ENCODE measurements around the gene DOK3. TPM values are rescaled to one million over a fixed set of nuclear protein-coding genes. Genes with fewer than 3 reads are reported as not detected.

The DOK3 gene
- total RNA-seq, 3 donors from 2014 or later, result 1.6 to 7.2 (median 6.6) TPM

DNA sequence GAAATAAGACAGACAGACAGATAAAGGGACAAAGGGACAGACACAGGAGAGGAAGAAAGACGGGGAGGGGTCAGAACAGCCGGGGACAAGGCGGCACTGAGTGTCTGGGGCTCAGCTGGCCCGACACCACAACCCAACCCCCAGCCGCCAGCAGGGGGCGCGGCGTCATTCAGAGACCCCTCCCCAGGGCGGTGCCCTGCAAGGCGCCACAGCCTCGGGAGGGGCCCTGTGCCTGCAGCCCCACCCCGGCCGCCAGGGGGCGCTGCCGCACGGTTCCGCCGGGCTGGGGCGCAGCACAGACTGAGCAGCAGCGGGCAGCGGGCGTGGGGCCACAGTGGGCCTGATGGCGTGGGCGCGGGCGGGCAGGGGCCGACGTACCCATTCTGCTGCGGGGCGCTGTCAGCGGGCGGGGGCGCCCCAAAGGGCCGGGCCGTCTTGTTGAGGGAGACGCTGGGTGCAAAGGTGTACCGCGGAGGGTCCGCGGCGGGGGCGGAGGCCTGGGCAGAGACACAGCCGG, 18.1 kb downstream of the DOK3 start:
- peak overlapping the region in 1 of 3 donors; percentile 3 for H3K4me3 ChIP-seq
- intact Hi-C loops (cut with DNase I; ENCODE audit: low total_unique reads), result no loop called here
- H3K27ac ChIP-seq, result peak overlapping the region; percentile 21 to 68
- no peak for DNase-seq (ENCODE audit: low spot score in 2 of 2)
- TF ChIP-seq POLR2AphosphoS5 (IDR thresholded peaks at IDR 0.05) (peak in 1 of 3 donors; percentile 16), POLR2A (IDR thresholded peaks at IDR 0.05) (no peak)
- TF ChIP-seq, protein P1, sequence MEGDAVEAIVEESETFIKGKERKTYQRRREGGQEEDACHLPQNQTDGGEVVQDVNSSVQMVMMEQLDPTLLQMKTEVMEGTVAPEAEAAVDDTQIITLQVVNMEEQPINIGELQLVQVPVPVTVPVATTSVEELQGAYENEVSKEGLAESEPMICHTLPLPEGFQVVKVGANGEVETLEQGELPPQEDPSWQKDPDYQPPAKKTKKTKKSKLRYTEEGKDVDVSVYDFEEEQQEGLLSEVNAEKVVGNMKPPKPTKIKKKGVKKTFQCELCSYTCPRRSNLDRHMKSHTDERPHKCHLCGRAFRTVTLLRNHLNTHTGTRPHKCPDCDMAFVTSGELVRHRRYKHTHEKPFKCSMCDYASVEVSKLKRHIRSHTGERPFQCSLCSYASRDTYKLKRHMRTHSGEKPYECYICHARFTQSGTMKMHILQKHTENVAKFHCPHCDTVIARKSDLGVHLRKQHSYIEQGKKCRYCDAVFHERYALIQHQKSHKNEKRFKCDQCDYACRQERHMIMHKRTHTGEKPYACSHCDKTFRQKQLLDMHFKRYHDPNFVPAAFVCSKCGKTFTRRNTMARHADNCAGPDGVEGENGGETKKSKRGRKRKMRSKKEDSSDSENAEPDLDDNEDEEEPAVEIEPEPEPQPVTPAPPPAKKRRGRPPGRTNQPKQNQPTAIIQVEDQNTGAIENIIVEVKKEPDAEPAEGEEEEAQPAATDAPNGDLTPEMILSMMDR (IDR thresholded peaks at IDR 0.05), result peak; percentile 41 to 60 (median 51)
- peaks cover 0 to 14% of the 10 kb centered on the region in 2 donors for H3K4me1 ChIP-seq
- no peaks in the 10 kb centered on the region for H3K27me3 ChIP-seq
- H3K36me3 ChIP-seq, result no peaks in the 10 kb centered on the region
- H3K9me3 ChIP-seq, result no peaks in the 10 kb centered on the region

DNA sequence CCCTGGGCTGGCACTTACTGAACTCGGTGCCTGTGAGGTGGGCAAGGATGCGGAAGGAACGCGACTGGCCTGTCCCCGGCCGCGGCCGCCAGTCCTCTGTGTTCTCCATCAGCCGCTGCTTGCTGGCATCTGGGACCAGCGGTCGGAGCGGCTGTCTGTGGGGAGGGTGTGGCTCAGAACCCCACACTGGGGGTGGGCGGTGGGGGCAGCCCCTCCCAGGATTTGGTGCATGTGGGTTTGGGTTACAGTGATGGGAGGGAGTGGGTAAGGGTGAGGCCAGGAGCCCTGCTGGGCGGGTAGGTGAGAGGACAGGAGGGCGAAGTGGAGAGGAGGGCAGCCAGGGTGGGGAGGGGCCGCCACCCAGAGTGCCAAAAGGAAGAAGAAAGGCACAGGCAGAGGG, 18.6 kb downstream of the DOK3 start:
- H3K27ac ChIP-seq, result peak overlapping the region; percentile 21 to 68
- H3K4me1 ChIP-seq, result peaks cover 0 to 12% of the 10 kb centered on the region in 2 donors
- intact Hi-C loops (cut with DNase I; ENCODE audit: low total_unique reads), result no loop called here
- H3K9me3 ChIP-seq, result no peaks in the 10 kb centered on the region
- H3K27me3 ChIP-seq, result no peaks in the 10 kb centered on the region
- no peak for DNase-seq (ENCODE audit: low spot score in 2 of 2)
- H3K36me3 ChIP-seq, result no peaks in the 10 kb centered on the region
- H3K4me3 ChIP-seq, result no peak overlapping the region
- TF ChIP-seq, protein P1 (IDR thresholded peaks at IDR 0.05), result no peak
- no peak for TF ChIP-seq POLR2AphosphoS5 (IDR thresholded peaks at IDR 0.05)
- TF ChIP-seq POLR2A (IDR thresholded peaks at IDR 0.05), result no peak

DNA sequence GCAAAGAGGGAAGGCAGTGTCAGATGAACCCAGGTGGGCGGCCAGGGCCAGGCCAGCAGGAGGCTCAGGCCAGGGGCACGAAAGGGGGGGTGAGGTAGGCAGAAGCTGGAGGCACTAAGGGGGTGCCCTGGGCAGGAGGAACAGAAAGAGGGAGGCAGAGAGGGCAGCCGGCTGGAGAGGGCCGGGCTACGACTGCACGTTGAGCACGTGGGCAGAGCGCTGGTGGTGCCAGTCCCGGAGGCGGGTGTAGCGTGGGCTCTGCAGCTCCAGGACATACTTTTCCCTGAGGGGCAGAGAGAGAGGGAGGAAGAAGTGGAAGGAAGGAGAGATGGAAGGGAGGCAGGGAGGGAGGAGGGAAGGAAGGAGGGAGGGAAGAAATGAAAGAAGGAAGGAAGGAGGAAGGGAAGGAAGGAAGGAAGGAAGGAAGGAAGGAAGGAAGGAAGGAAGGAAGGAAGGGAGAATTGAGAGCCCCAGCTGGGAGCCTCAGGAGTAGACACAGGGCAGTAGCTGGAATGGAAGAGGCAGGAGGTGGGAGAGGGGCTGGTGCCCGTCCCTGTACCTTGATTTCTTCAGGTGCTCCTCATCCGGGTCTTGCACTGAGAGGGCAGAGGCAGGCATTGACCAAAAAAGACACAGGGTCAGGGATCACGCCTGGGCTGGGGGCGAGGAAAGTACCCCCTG, 19.2 kb downstream of the DOK3 start:
- intact Hi-C loops (cut with DNase I; ENCODE audit: low total_unique reads), result no loop called here
- no peak for TF ChIP-seq POLR2AphosphoS5 (IDR thresholded peaks at IDR 0.05)
- TF ChIP-seq, protein P1 (IDR thresholded peaks at IDR 0.05), result no peak
- TF ChIP-seq POLR2A (IDR thresholded peaks at IDR 0.05), result no peak
- Histone ChIP-seq H3K27me3 (no peaks in the 10 kb centered on the region), H3K27ac (peak overlapping the region in 1 of 2 donors; percentile 68), H3K36me3 (no peaks in the 10 kb centered on the region), H3K9me3 (no peaks in the 10 kb centered on the region), H3K4me3 (no peak overlapping the region), H3K4me1 (peaks cover 0 to 12% of the 10 kb centered on the region in 2 donors)
- DNase-seq (ENCODE audit: low spot score in 2 of 2), result no peak

DNA sequence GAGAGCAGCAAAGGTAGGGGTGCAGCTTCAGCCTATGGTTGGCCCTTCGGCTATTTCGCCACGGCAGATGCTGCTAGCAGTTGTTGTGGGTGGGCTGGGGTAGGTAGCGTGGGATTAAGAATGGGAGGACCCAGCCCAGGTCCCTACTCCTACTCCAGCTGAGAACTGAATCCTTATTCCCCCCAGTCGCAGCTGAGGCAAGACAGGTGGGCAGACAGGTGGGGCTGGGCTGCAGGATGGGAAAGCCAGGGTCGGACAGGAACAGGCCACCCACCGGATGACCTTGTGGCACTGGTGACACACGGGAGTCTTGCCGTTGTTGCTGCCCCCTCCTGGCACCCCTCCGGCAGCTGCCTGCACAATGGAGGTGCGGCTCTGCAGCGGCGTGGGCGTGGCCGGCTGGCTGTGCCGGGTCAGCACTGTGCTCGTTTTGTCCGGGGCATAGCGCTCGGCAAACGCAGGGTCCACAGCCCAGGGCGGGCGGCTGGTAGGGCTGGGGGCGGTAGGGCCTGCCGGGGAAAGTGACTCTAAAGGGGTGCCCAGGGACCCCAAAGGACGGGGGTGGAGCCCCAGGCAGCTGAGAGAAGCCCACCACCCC, 20.4 kb downstream of the DOK3 start:
- intact Hi-C loops (cut with DNase I; ENCODE audit: low total_unique reads), result no loop called here
- H3K27me3 ChIP-seq, result no peaks in the 10 kb centered on the region
- H3K27ac ChIP-seq, result peak overlapping the region in 1 of 2 donors; percentile 48
- no peaks in the 10 kb centered on the region for H3K9me3 ChIP-seq
- DNase-seq (ENCODE audit: low spot score in 2 of 2), result no peak
- TF ChIP-seq, protein P1 (IDR thresholded peaks at IDR 0.05), result no peak
- TF ChIP-seq POLR2A (IDR thresholded peaks at IDR 0.05) (no peak), POLR2AphosphoS5 (IDR thresholded peaks at IDR 0.05) (no peak)
- H3K36me3 ChIP-seq, result no peaks in the 10 kb centered on the region
- H3K4me1 ChIP-seq, result peaks cover 0 to 4% of the 10 kb centered on the region in 2 donors
- no peak overlapping the region for H3K4me3 ChIP-seq

DNA sequence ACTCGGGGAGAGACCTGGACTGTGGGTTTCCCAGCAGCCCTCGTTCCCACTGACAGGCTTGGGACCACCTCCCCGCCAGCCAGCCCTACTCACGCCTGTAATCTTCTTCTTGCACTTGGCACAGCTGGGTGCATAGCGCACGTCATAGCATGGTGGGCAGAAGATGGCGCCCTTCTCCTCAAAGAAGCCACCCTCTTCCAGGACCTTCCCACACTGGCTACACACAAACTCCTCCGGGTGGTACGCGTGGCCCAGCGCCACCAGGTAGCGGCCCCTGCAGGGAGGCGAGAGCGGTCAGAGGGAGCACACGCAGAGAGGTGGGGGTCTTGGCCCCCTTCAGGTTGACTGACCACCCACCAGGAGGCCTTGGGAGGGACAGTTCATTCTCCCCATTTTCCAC, 21.7 kb downstream of the DOK3 start:
- H3K9me3 ChIP-seq, result no peaks in the 10 kb centered on the region
- TF ChIP-seq POLR2AphosphoS5 (IDR thresholded peaks at IDR 0.05), result no peak
- TF ChIP-seq POLR2A (IDR thresholded peaks at IDR 0.05), result no peak
- TF ChIP-seq, protein P1 (IDR thresholded peaks at IDR 0.05), result no peak
- no peak overlapping the region for H3K27ac ChIP-seq
- H3K4me3 ChIP-seq, result no peak overlapping the region
- no peak for DNase-seq (ENCODE audit: low spot score in 2 of 2)
- no peaks in the 10 kb centered on the region for H3K36me3 ChIP-seq
- intact Hi-C loops (cut with DNase I; ENCODE audit: low total_unique reads), result no loop called here
- no peaks in the 10 kb centered on the region for H3K27me3 ChIP-seq
- H3K4me1 ChIP-seq, result peaks cover 0 to 1% of the 10 kb centered on the region in 2 donors
